K562 (cell line): ENCODE measurements around the gene IL20. TPM values are rescaled to one million over a fixed set of nuclear protein-coding genes. Genes with fewer than 3 reads are reported as not detected.

Experiments
- ARID2 ChIP-seq: fragments of 450-650 bp; IDR thresholded peaks from 2 replicates; pipeline ENCODE4 v1.6.1; 2017; ENCODE audit warnings: antibody characterized with exemption, mild to moderate bottlenecking
- CBX8 ChIP-seq: fragments of 200-600 bp; sonication (generic); IDR thresholded peaks from 2 replicates; pipeline ENCODE4 v1.6.1; 2012; ENCODE audit warnings: borderline replicate concordance, mixed run types, low read depth, mild to moderate bottlenecking, moderate library complexity, mixed read lengths, low read length, control low read depth, inconsistent platforms; ENCODE audit not compliant: poor library complexity, severe bottlenecking; ENCODE audit errors: extremely low read depth
- FOXK1 ChIP-seq: sonication (generic); formaldehyde crosslinking; IDR thresholded peaks from 2 replicates; pipeline ENCODE4 v1.8.0; 2022; ENCODE audit warnings: missing genetic modification reagents, mild to moderate bottlenecking, borderline replicate concordance
- HOXB6 ChIP-seq: fragments of 250-450 bp; sonication (Bioruptor Pico); IDR thresholded peaks from 2 replicates; pipeline ENCODE4 v1.5.1; 2022; ENCODE audit warnings: mild to moderate bottlenecking, borderline replicate concordance
- ILK ChIP-seq: fragments of 450-650 bp; IDR thresholded peaks from 2 replicates; pipeline ENCODE4 v1.6.1; 2016; ENCODE audit warnings: missing genetic modification characterization, low read depth, mild to moderate bottlenecking, missing compliant biosample characterization, moderate library complexity, borderline replicate concordance
- KHSRP ChIP-seq: fragments of 450-650 bp; IDR thresholded peaks from 2 replicates; pipeline ENCODE4 v1.6.1; 2017
- PRMT5 ChIP-seq: sonication (generic); formaldehyde crosslinking; IDR thresholded peaks from 2 replicates; pipeline ENCODE4 v1.5.0; 2020; ENCODE audit warnings: missing genetic modification reagents
- PTTG1 ChIP-seq: fragments of 450-650 bp; IDR thresholded peaks from 2 replicates; pipeline ENCODE4 v1.6.1; 2016; ENCODE audit warnings: low read depth, mild to moderate bottlenecking, missing genetic modification characterization, missing compliant biosample characterization
- RB1 ChIP-seq: fragments of 450-650 bp; IDR thresholded peaks from 2 replicates; pipeline ENCODE4 v1.6.1; 2017; ENCODE audit warnings: low read depth, mild to moderate bottlenecking
- RBM39 ChIP-seq: fragments of 200-400 bp; formaldehyde crosslinking; optimal IDR thresholded peaks from 2 replicates; pipeline ENCODE3; 2018; ENCODE audit warnings: low read depth, low read length
- RUNX1 ChIP-seq: sonication (generic); IDR thresholded peaks from 2 replicates; pipeline ENCODE4 v1.6.1; 2016; ENCODE audit warnings: antibody characterized with exemption, low read depth
- SMARCA5 ChIP-seq: fragments of 450-650 bp; IDR thresholded peaks from 2 replicates; pipeline ENCODE4 v1.6.1; 2016
- SNRNP70 ChIP-seq: fragments of 200-400 bp; formaldehyde crosslinking; optimal IDR thresholded peaks from 2 replicates; pipeline ENCODE3; 2017; ENCODE audit warnings: low read depth, low read length
- TBL1XR1 ChIP-seq, 2 experiments: IDR thresholded peaks; 2 replicates each; pipeline ENCODE4 v1.6.1; 2012; ENCODE audit warnings: improper control_type of control experiment in 2 of 2, low read length in 2 of 2, mild to moderate bottlenecking in 1 of 2
- ZSCAN29 ChIP-seq: fragments of 450-650 bp; IDR thresholded peaks from 2 replicates; pipeline ENCODE4 v1.6.1; 2017
- polyA plus RNA-seq, 8 experiments: library from polyadenylated mRNA; depleted of rRNA in 4 of 8; stranded (reverse) in 5 of 8; unstranded in 3 of 8; fragments of >200 nt; fragmentation: Nextera tagmentation in 2 of 8; fragmentation: Illumina TruSeq in 1 of 8; extraction: Ambion mirVana in 2 of 8; extraction: Trizol in 1 of 8; gene quantifications; 2 replicates each; pipeline versions ENCODE4 v1.2.1 to v1.2.3, GENCODE V29; 2011 to 2014; ENCODE audit warnings: inconsistent platforms in 1 of 8, missing spikeins in 1 of 8
- total RNA-seq, 7 experiments: library from RNA; depleted of rRNA in 6 of 7; stranded (reverse); fragments of >200 nt in 6 of 7; fragmentation: Illumina TruSeq in 2 of 7; extraction: Trizol in 2 of 7; gene quantifications; 2 replicates each; pipeline versions ENCODE4 v1.2.1 to v1.2.3, GENCODE V29; 2011 to 2021; ENCODE audit warnings: low replicate concordance in 1 of 7
- TF ChIP-seq, protein P1 (sequence below): fragments of 450-650 bp; IDR thresholded peaks from 2 replicates; pipeline ENCODE4 v1.6.1; 2017; ENCODE audit warnings: mild to moderate bottlenecking, moderate library complexity
- TF ChIP-seq, protein P2 (sequence below): sonication (generic); formaldehyde crosslinking; IDR thresholded peaks from 2 replicates; pipeline ENCODE4 v1.8.0; 2022; ENCODE audit warnings: mild to moderate bottlenecking, missing genetic modification reagents
- TF ChIP-seq, protein P3 (sequence below), 2 experiments: fragments of 150-350 bp in 1 of 2; IDR thresholded peaks; 2 replicates each; pipeline ENCODE4 v1.6.1; 2012 to 2016; ENCODE audit warnings: low read depth in 2 of 2, low read length in 2 of 2, mild to moderate bottlenecking in 1 of 2, moderate library complexity in 1 of 2
- TF ChIP-seq, protein P4 (sequence below), 2 experiments: IDR thresholded peaks; 2 replicates each; pipeline ENCODE4 v1.6.1; 2011; ENCODE audit warnings: borderline replicate concordance in 1 of 2, control low read depth in 1 of 2, low read depth in 1 of 2, low read length in 1 of 2, mild to moderate bottlenecking in 1 of 2, mixed read lengths in 1 of 2, moderate library complexity in 1 of 2; ENCODE audit not compliant: insufficient read depth in 1 of 2, insufficient read length in 1 of 2, poor library complexity in 1 of 2, severe bottlenecking in 1 of 2; ENCODE audit errors: extremely low read depth in 1 of 2

The IL20 gene
- total and polyA plus RNA-seq, 9 of the 15 experiments (the other 6 are each of a cell fraction or from before 2014, with no cell fraction given), result not detected

DNA sequence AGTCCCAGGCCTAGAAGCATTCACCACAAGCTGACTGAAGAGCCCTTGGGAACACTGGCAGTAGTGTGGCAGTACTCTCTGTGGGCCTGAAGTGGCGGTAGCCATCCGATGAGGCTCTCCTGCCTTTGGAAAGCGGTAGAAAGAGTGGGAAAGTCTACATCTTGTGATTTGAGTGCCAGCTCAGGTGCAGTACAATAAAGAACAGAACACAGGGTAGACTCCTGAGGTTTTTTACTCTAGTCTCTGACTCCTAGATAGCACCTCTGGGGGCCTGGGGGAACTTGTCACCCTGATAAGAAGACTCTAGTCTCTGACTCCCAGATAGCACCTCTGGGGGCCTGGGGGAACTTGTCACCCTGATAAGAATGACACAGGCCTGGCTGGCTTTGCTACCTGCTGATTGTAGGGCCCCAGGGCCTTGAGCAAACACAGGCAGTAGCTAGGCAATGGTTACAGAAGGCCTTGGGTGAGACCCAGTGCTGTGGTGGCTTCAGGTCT lies 18.0 kb upstream of the IL20 start (continued):
- TF ChIP-seq PRMT5 (no peak), ILK (tag) (no peak), RUNX1 (no peak), KHSRP (peak; percentile 76; the same call in 1 of the 2 replicates), RBM39 (no peak), PTTG1 (tag) (no peak), RB1 (peak; percentile 34), ZSCAN29 (no peak), TBL1XR1 (IDR thresholded peaks at IDR 0.05; ENCODE audit: low read length in 2 of 2) (peak; percentile 88 to 92; a peak in 3 of 4 replicates), ARID2 (no peak), HOXB6 (CRISPR knock-in tag) (no peak), CBX8 (no peak), FOXK1 (CRISPR knock-in tag) (no peak), SNRNP70 (no peak), SMARCA5 (no peak)
- TF ChIP-seq, protein P1, sequence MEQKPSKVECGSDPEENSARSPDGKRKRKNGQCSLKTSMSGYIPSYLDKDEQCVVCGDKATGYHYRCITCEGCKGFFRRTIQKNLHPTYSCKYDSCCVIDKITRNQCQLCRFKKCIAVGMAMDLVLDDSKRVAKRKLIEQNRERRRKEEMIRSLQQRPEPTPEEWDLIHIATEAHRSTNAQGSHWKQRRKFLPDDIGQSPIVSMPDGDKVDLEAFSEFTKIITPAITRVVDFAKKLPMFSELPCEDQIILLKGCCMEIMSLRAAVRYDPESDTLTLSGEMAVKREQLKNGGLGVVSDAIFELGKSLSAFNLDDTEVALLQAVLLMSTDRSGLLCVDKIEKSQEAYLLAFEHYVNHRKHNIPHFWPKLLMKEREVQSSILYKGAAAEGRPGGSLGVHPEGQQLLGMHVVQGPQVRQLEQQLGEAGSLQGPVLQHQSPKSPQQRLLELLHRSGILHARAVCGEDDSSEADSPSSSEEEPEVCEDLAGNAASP, result no peak
- TF ChIP-seq, protein P2, sequence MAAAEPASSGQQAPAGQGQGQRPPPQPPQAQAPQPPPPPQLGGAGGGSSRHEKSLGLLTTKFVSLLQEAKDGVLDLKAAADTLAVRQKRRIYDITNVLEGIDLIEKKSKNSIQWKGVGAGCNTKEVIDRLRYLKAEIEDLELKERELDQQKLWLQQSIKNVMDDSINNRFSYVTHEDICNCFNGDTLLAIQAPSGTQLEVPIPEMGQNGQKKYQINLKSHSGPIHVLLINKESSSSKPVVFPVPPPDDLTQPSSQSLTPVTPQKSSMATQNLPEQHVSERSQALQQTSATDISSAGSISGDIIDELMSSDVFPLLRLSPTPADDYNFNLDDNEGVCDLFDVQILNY (CRISPR knock-in tag), result no peak
- TF ChIP-seq, protein P3, sequence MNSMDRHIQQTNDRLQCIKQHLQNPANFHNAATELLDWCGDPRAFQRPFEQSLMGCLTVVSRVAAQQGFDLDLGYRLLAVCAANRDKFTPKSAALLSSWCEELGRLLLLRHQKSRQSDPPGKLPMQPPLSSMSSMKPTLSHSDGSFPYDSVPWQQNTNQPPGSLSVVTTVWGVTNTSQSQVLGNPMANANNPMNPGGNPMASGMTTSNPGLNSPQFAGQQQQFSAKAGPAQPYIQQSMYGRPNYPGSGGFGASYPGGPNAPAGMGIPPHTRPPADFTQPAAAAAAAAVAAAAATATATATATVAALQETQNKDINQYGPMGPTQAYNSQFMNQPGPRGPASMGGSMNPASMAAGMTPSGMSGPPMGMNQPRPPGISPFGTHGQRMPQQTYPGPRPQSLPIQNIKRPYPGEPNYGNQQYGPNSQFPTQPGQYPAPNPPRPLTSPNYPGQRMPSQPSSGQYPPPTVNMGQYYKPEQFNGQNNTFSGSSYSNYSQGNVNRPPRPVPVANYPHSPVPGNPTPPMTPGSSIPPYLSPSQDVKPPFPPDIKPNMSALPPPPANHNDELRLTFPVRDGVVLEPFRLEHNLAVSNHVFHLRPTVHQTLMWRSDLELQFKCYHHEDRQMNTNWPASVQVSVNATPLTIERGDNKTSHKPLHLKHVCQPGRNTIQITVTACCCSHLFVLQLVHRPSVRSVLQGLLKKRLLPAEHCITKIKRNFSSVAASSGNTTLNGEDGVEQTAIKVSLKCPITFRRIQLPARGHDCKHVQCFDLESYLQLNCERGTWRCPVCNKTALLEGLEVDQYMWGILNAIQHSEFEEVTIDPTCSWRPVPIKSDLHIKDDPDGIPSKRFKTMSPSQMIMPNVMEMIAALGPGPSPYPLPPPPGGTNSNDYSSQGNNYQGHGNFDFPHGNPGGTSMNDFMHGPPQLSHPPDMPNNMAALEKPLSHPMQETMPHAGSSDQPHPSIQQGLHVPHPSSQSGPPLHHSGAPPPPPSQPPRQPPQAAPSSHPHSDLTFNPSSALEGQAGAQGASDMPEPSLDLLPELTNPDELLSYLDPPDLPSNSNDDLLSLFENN (IDR thresholded peaks at IDR 0.05; ENCODE audit: low read depth in 2 of 2, low read length in 2 of 2), result peak in 1 of 2 experiments; percentile 92; a peak in 2 of 4 replicates
- TF ChIP-seq, protein P4, sequence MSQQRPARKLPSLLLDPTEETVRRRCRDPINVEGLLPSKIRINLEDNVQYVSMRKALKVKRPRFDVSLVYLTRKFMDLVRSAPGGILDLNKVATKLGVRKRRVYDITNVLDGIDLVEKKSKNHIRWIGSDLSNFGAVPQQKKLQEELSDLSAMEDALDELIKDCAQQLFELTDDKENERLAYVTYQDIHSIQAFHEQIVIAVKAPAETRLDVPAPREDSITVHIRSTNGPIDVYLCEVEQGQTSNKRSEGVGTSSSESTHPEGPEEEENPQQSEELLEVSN (IDR thresholded peaks at IDR 0.05; ENCODE audit: borderline replicate concordance in 1 of 2, extremely low read depth in 1 of 2, insufficient read depth in 1 of 2, insufficient read length in 1 of 2, low read depth in 1 of 2, low read length in 1 of 2, poor library complexity in 1 of 2, severe bottlenecking in 1 of 2), result peak in 1 of 2 experiments; percentile 17
